HL-60 (cell line): ENCODE data around the gene MYH9. TPM values are rescaled to one million over a fixed set of nuclear protein-coding genes. Genes with fewer than 3 reads are reported as not detected.

ENCODE experiments used
- DNase-seq, 2 experiments: peaks; one replicate each; pipeline ENCODE4 v3.0.0-alpha.2; 2010 to 2020; ENCODE audit warnings: low read depth in 1 of 2, low spot score in 1 of 2
- H3K27ac ChIP-seq: fragments of 250-450 bp; sonication (Bioruptor Pico); replicated peaks from 2 replicates; pipeline ENCODE4 v1.5.1; 2020; ENCODE audit warnings: mild to moderate bottlenecking, moderate library complexity
- H3K27me3 ChIP-seq: fragments of 250-450 bp; sonication (Bioruptor Pico); 2 replicates; pipeline ENCODE4 v1.5.1; 2021; ENCODE audit warnings: mild to moderate bottlenecking, moderate library complexity; ENCODE audit not compliant: insufficient read depth, poor library complexity, severe bottlenecking
- H3K4me3 ChIP-seq: replicated peaks from 2 replicates; pipeline ENCODE4 v1.5.1; 2011; ENCODE audit warnings: mild to moderate bottlenecking, control low read depth, low read length; ENCODE audit not compliant: insufficient read depth
- CTCF ChIP-seq: IDR thresholded peaks from one replicate; pipeline ENCODE4 v1.5.1; 2011; ENCODE audit warnings: low read length, control low read depth, inconsistent platforms; ENCODE audit not compliant: insufficient read depth
- GABPA ChIP-seq: IDR thresholded peaks from 2 replicates; pipeline ENCODE4 v1.6.1; 2012; ENCODE audit warnings: low read depth
- POLR2AphosphoS5 ChIP-seq: IDR thresholded peaks from 2 replicates; pipeline ENCODE4 v1.6.1; 2012; ENCODE audit warnings: low read depth
- REST ChIP-seq: IDR thresholded peaks from 2 replicates; pipeline ENCODE4 v1.6.1; 2012; ENCODE audit warnings: low read depth; ENCODE audit not compliant: insufficient replicate concordance
- SPI1 ChIP-seq: IDR thresholded peaks from 2 replicates; pipeline ENCODE4 v1.6.1; 2012; ENCODE audit warnings: low read depth, mild to moderate bottlenecking, borderline replicate concordance
- microRNA-seq: library from miRNA; unstranded; fragments of <30 nt; microRNA quantifications from one replicate; pipeline ENCODE4, GENCODE V29; 2018

MYH9 gene

GRCh38 chr22:36233796-36234195 lies 154.0 kb downstream of the MYH9 start:
- no peak overlapping the region for H3K4me3 ChIP-seq
- TF ChIP-seq GABPA (no peak), CTCF (no peak), POLR2AphosphoS5 (no peak), SPI1 (no peak), REST (no peak)
- no peak overlapping the region for H3K27ac ChIP-seq
- no peak for DNase-seq
- no peaks in the 10 kb centered on the region for H3K27me3 ChIP-seq

- Histone ChIP-seq H3K4me3 (no peak overlapping the region), H3K27me3 (no peaks in the 10 kb centered on the region), H3K27ac (no peak overlapping the region)
- peak in 1 of 2 experiments; percentile 25 for DNase-seq
- TF ChIP-seq SPI1 (peak; percentile 75), REST (no peak)
Observed at GRCh38 chr22:36232715-36233401, 154.9 kb downstream of the MYH9 start.

Small RNA genes lying within 50 kb of the gene (microRNA-seq; reads per million reads assigned to microRNA genes)
- not detected for gene MIR6819
